DMS153 treated with DMSO at 0.1 percent for 48 hours (cell line): Measurements from ENCODE around the gene ZNF519.

Source experiments
- DNase-seq: peaks from one replicate; lab custom pipeline; 2025; ENCODE audit not compliant: unreplicated experiment; lab: John Stamatoyannopoulos, UW

Gene ZNF519

DNA sequence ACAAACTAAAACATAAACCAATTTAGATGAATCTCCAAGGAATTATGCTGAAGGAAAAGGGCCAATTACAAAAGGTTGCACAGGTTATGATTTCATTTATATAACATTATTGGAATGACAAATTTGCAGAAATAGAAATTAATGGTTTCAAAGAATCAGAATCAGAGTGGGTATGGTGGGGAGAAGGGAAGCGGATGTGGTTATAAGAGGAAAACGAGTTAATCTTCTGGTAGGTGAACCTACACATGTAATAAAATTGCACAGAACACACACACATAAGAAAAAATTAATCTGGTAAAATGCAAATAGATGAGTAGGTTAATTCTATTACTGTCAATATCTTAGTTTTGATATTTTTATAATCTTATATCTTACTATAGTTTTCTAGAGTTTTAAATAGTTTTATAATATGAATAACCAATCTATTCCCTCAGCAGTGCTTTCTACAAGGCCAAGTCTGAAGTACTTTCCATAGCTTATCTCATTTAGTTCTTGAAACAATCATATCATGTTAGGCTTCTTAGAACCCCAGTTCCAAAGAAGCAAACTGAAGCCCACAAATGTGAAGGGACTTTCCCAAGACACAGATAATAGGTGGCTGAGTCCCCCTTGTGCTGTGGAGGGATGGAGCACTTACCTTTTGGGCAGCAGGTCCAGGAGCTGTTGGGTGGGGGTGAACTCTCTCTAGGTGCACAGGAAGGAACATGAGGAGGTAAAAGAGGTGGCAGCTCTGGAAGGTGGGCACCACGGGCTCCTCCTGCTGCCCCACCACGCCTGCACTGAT, 31.5 kb downstream of the ZNF519 start:
- no peak for DNase-seq

GRCh38 chr18:14098428-14098827, 33.8 kb downstream of the ZNF519 start:
- no peak for DNase-seq

DNA sequence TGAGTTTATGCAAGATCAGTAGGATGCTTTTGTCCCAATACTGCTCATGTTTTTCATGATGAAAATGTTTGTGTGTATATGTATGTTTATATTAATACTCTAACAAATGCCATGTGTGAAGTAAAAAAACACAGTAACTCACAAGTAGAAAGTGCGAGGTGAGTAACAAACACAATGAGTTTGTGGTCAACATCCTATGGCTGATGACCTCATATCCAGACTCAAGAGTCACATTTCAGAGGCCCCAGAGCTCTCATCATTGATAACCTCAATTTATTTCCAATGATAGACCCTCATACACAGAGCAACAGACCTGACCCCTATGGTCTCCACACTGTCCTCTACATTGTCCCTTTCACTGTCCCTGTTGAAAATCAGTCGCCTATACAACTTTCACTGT, 34.5 kb downstream of the ZNF519 start:
- DNase-seq: no peak

GRCh38 chr18:14093307-14093915, 38.8 kb downstream of the ZNF519 start:
- DNase-seq: no peak

GRCh38 chr18:14092625-14093306, 39.5 kb downstream of the ZNF519 start:
- DNase-seq: no peak

GRCh38 chr18:14089781-14090180, 42.5 kb downstream of the ZNF519 start:
- DNase-seq: no peak

- no peak for DNase-seq
Observed at GRCh38 chr18:14089191-14089590, 43.0 kb downstream of the ZNF519 start.

DNA sequence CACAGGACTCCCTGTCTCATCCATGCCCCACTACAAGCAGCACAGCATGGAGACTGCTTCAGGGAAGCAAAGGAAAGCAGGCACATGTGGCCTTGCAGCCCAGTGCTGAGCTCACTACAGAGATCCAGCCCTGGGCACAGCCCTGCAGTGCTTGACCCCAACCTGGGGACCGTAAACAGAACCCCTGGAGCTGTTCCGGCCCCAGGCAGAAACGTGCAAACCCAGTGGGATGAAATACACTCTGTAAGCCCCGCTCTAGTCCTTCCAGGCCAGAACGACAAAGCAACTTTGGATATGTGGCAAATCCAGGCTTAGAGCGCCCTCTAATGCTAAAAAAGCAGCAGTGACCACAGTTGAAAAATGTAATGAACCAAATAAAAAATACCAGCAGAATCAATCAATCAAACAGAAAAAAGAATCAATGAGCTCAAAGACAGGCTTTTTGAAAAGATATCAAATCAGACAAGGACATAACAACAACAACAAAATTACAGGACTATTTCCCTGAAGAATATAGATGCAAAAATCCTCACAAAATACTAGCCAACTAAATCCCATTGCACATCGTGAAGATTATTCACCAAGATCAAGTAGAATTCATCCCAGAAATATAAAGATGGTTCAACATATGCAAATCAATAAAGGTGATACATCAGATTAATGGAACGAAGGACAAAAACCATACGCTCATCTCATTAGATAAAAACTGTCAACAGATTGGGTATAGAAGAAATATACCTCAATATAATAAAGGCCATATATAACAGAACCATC, 45.6 kb downstream of the ZNF519 start:
- peak; percentile 1 for DNase-seq

- no peak for DNase-seq
Observed at GRCh38 chr18:14085770-14086457, 46.3 kb downstream of the ZNF519 start.

DNA sequence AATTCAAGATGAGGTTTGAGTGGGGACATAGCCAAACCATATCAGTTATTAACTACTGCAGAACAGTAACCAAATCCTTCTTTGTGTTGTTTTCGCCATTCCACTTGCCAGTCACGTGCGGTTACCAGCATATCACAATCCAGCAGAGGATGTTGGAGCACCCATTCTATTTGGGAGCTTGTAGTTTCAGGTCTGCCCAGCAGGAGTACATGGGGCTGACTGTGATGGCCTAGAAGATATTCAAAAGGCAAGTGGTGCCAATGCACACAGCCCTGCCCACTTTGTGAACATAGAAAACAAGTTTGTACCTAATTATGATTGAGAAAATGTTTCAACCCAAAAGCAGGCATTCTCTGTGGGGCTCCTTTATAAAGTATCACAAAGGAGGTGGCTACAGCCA, 57.0 kb downstream of the ZNF519 start:
- DNase-seq: no peak

DNA sequence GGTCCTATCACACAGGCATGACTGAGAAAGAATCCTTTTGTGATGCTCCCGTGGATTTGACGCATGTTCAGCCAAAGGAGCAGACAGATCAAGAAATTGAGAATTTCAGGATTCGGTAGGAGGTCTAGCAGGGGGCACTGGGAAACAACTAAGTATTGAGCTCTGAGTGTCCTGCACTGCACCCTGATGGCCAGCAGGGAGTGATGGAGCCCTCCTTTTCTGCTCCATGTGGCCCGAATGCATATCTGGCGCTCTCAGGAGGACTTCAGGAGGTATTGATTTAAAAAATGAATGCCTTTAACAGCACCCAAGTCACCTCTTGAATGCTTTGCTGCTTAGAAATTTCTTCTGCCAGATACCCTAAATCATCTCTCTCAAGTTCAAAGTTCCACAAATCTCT, 58.0 kb downstream of the ZNF519 start:
- no peak for DNase-seq

- no peak for DNase-seq
Observed at GRCh38 chr18:14053661-14054060, 78.6 kb downstream of the ZNF519 start.
